D721Med (cell line): ENCODE data around the gene HELZ.

Experiments
- DNase-seq: peaks from one replicate; pipeline ENCODE4 v3.0.0; 2011; ENCODE audit warnings: low spot score; ENCODE audit not compliant: insufficient read length
- FAIRE-seq: peaks from 2 replicates; lab custom pipeline; 2011; peaks lifted over from hg19 to GRCh38; lab: Jason Lieb, UNC
- TF ChIP-seq, protein P1 (sequence below): IDR thresholded peaks from 2 replicates; pipeline ENCODE4 v1.5.1; 2012; ENCODE audit warnings: mild to moderate bottlenecking, control low read depth; ENCODE audit not compliant: insufficient read depth; ENCODE audit errors: missing control alignments

HELZ gene

DNA sequence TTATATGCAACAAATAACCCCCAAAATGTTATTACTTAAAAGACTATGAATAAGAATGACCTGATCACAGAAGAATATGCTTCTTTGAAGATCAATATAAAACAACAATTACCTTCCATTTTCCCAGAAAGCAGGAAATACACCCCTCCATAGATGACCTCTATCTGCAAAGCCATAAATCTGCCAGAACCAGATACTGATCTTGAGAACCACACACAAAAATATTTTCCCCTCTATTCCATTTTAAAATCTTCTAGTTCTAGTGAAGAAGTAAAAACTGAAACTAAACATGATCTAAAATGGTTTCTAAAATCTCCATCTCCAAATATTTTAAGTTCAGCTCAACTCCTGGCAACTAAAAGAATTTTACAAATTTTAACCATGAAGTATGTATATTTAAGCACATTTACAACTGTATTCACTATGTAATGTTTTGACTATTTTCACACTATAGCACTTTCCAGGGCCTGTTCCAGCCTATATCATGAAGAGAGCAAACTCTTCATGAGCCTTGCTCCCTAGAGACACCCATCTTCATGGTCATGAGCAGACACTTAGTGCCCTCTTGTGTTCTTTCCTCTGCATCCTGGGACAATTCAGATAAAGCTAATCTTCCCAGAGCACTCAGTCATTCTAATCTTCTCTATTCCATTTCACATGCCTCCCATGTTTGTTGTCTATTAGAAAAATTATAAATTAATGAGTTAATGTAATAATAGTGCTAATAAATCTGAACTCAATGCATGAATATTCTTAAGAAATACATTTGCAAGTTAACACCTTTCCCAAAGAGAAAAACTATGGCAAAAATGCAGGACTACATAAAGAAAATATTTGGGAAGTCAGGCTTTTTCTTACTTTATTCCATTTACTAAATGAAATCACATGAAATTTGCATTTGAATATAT is 87.0 kb downstream of the HELZ start:
- peak; percentile 46 for FAIRE-seq
- TF ChIP-seq, protein P1, sequence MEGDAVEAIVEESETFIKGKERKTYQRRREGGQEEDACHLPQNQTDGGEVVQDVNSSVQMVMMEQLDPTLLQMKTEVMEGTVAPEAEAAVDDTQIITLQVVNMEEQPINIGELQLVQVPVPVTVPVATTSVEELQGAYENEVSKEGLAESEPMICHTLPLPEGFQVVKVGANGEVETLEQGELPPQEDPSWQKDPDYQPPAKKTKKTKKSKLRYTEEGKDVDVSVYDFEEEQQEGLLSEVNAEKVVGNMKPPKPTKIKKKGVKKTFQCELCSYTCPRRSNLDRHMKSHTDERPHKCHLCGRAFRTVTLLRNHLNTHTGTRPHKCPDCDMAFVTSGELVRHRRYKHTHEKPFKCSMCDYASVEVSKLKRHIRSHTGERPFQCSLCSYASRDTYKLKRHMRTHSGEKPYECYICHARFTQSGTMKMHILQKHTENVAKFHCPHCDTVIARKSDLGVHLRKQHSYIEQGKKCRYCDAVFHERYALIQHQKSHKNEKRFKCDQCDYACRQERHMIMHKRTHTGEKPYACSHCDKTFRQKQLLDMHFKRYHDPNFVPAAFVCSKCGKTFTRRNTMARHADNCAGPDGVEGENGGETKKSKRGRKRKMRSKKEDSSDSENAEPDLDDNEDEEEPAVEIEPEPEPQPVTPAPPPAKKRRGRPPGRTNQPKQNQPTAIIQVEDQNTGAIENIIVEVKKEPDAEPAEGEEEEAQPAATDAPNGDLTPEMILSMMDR: peak; percentile 93
- DNase-seq: peak; percentile 21

GRCh38 chr17:67156269-67157199 is 88.5 kb downstream of the HELZ start:
- FAIRE-seq: no peak
- TF ChIP-seq, protein P1: no peak
- DNase-seq: no peak

GRCh38 chr17:67152824-67153223 is 92.2 kb downstream of the HELZ start:
- no peak for FAIRE-seq
- TF ChIP-seq, protein P1: no peak

GRCh38 chr17:67151717-67152116 is 93.3 kb downstream of the HELZ start:
- FAIRE-seq: no peak
- no peak for DNase-seq
- TF ChIP-seq, protein P1: no peak

More at GRCh38 chr17:67152824-67153223, 92.2 kb downstream of the HELZ start:
- DNase-seq: no peak

GRCh38 chr17:67150826-67151225 is 94.2 kb downstream of the HELZ start:
- DNase-seq: no peak
- TF ChIP-seq, protein P1: no peak

GRCh38 chr17:67148352-67148751 is 96.6 kb downstream of the HELZ start:
- TF ChIP-seq, protein P1: no peak
- FAIRE-seq: no peak
- no peak for DNase-seq

More at GRCh38 chr17:67150826-67151225, 94.2 kb downstream of the HELZ start:
- no peak for FAIRE-seq
